Trophoblast cell (in vitro differentiated cells and primary cell): ENCODE measurements around the gene TRIM27.
A peak's percentile ranks its signal among the peaks of the same experiment; 100 is the strongest.
"Not testable (repeated sequence)": the region's sequence is repeated elsewhere in the genome, so short reads cannot be mapped to it uniquely, and the experiment has no call there.

Experiments used
- DNase-seq, 2 donors: peaks; one replicate each; pipeline ENCODE4 v3.0.0-alpha.2; 2016
- H2AFZ ChIP-seq: 2 replicates; pipeline ENCODE4 v1.6.1; 2013; ENCODE audit warnings: low read length, moderate library complexity, mild to moderate bottlenecking; ENCODE audit not compliant: insufficient read depth, poor library complexity
- H2AK5ac ChIP-seq: 2 replicates; pipeline ENCODE4 v1.6.1; 2013; ENCODE audit warnings: mild to moderate bottlenecking, low read length
- H2BK120ac ChIP-seq: 2 replicates; pipeline ENCODE4 v1.6.1; 2013; ENCODE audit warnings: low read length, mild to moderate bottlenecking, moderate library complexity; ENCODE audit not compliant: insufficient read depth, poor library complexity
- H2BK12ac ChIP-seq: 2 replicates; pipeline ENCODE4 v1.6.1; 2013; ENCODE audit warnings: mild to moderate bottlenecking, low read length, moderate library complexity
- H2BK5ac ChIP-seq: 2 replicates; pipeline ENCODE4 v1.6.1; 2013; ENCODE audit warnings: low read length, low read depth, moderate library complexity, mild to moderate bottlenecking; ENCODE audit not compliant: poor library complexity
- H3K14ac ChIP-seq: 2 replicates; pipeline ENCODE4 v1.6.1; 2013; ENCODE audit warnings: mild to moderate bottlenecking, low read length
- H3K18ac ChIP-seq: 2 replicates; pipeline ENCODE4 v1.6.1; 2013; ENCODE audit warnings: mild to moderate bottlenecking, low read length
- H3K23ac ChIP-seq: 2 replicates; pipeline ENCODE4 v1.6.1; 2013; ENCODE audit warnings: low read length
- H3K27ac ChIP-seq: 2 replicates; pipeline ENCODE4 v1.5.1; 2013; ENCODE audit warnings: low read depth, mild to moderate bottlenecking, inconsistent platforms, low read length, moderate library complexity
- H3K27me3 ChIP-seq: 2 replicates; pipeline ENCODE4 v1.6.1; 2013; ENCODE audit warnings: inconsistent platforms, mild to moderate bottlenecking, low read length, moderate library complexity; ENCODE audit not compliant: insufficient read depth
- H3K36me3 ChIP-seq, 2 experiments: 1 replicate in 1 of 2; 2 replicates in 1 of 2; pipeline ENCODE4 v1.6.1; 2013; ENCODE audit warnings: low read length in 2 of 2, mild to moderate bottlenecking in 2 of 2, moderate library complexity in 1 of 2; ENCODE audit not compliant: insufficient read depth in 2 of 2, control insufficient read depth in 1 of 2
- H3K4ac ChIP-seq: 2 replicates; pipeline ENCODE4 v1.6.1; 2013; ENCODE audit warnings: low read depth, mild to moderate bottlenecking, low read length, moderate library complexity
- H3K4me1 ChIP-seq, 2 experiments: 1 replicate in 1 of 2; 2 replicates in 1 of 2; pipeline ENCODE4 v1.6.1; 2013; ENCODE audit warnings: low read length in 2 of 2, mild to moderate bottlenecking in 2 of 2, moderate library complexity in 1 of 2; ENCODE audit not compliant: insufficient read depth in 2 of 2, control insufficient read depth in 1 of 2
- H3K4me2 ChIP-seq: 2 replicates; pipeline ENCODE4 v1.6.1; 2013; ENCODE audit warnings: inconsistent platforms, mild to moderate bottlenecking, low read length, moderate library complexity
- H3K4me3 ChIP-seq: 2 replicates; pipeline ENCODE4 v1.5.1; 2013; ENCODE audit warnings: mild to moderate bottlenecking, low read depth, low read length, inconsistent platforms
- H3K79me1 ChIP-seq: one replicate; pipeline ENCODE4 v1.6.1; 2013; ENCODE audit warnings: low read length
- H3K79me2 ChIP-seq: 2 replicates; pipeline ENCODE4 v1.6.1; 2013; ENCODE audit warnings: low read length, mild to moderate bottlenecking; ENCODE audit not compliant: control insufficient read depth, insufficient read depth, poor library complexity
- H3K9ac ChIP-seq: 2 replicates; pipeline ENCODE4 v1.6.1; 2013; ENCODE audit warnings: mild to moderate bottlenecking, low read length
- H3K9me3 ChIP-seq: 2 replicates; pipeline ENCODE4 v1.6.1; 2013; ENCODE audit warnings: low read depth, mild to moderate bottlenecking, control low read depth, inconsistent platforms, low read length; ENCODE audit not compliant: insufficient read depth
- H4K12ac ChIP-seq: 2 replicates; pipeline ENCODE4 v1.6.1; 2013; ENCODE audit warnings: low read depth, mild to moderate bottlenecking, low read length, moderate library complexity
- H4K8ac ChIP-seq: 2 replicates; pipeline ENCODE4 v1.6.1; 2013; ENCODE audit warnings: low read depth, mild to moderate bottlenecking, low read length, moderate library complexity
- H4K91ac ChIP-seq: one replicate; pipeline ENCODE4 v1.6.1; 2013; ENCODE audit warnings: low read depth, mild to moderate bottlenecking, low read length, moderate library complexity
- WGBS: extraction: QIAGEN DNeasy Blood & Tissue Kit; methylation state at CpG from one replicate; pipeline ENCODE4 v1.1.7; 2013; ENCODE audit warnings: missing lambda C conversion rate; ENCODE audit not compliant: insufficient read length, insufficient coverage; ENCODE audit errors: extremely low coverage; 5-methylcytosine and 5-hydroxymethylcytosine counted together

Gene TRIM27

DNA sequence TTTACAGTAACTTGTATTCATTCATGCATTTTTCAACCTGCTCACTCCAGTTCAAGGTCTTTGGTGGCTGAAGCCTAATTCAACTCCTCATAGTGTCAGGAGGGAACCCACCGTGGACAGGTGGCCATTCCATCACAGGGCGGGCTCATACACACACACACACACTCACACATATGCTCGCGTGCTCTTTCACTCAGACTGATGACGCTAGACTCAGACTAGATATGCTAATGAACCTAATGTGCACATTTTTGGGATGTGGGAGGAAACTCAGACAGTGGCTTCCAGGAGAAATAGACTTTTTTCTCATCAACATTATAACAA, 56.7 kb downstream of the TRIM27 start:
- H2AK5ac ChIP-seq, result no peak overlapping the region
- no peak overlapping the region for H3K9ac ChIP-seq
- peak overlapping the region; percentile 54 for H3K27ac ChIP-seq
- no peak overlapping the region for H2BK5ac ChIP-seq
- H4K8ac ChIP-seq, result peak overlapping the region; percentile 86
- no peaks in the 10 kb centered on the region for H3K27me3 ChIP-seq
- peaks cover 3% of the 10 kb centered on the region for H3K79me1 ChIP-seq
- peak overlapping the region; percentile 73 for H3K4me2 ChIP-seq
- H2AFZ ChIP-seq, result no peak overlapping the region
- H3K18ac ChIP-seq, result no peak overlapping the region
- H3K23ac ChIP-seq, result no peak overlapping the region
- no peak overlapping the region for H3K14ac ChIP-seq
- H2BK12ac ChIP-seq, result no peak overlapping the region
- H2BK120ac ChIP-seq, result no peak overlapping the region
- no peaks in the 10 kb centered on the region for H3K36me3 ChIP-seq
- H4K91ac ChIP-seq, result no peak overlapping the region
- no peak overlapping the region for H4K12ac ChIP-seq
- peak overlapping the region; percentile 81 for H3K4me3 ChIP-seq
- H3K79me2 ChIP-seq, result peaks cover 2% of the 10 kb centered on the region
- no peaks in the 10 kb centered on the region for H3K9me3 ChIP-seq
- H3K4ac ChIP-seq, result no peak overlapping the region
- no CpG with 5 or more reads among the region's 5 CpGs for WGBS
- H3K4me1 ChIP-seq, result peaks cover 3 to 7% of the 10 kb centered on the region in 2 experiments
- DNase-seq, result peak; percentile 13 to 41

GRCh38 chr6:28866205-28867085, 57.3 kb downstream of the TRIM27 start:
- H2BK12ac ChIP-seq, H3K27me3 ChIP-seq, H3K79me2 ChIP-seq, H3K4me1 ChIP-seq, H2AK5ac ChIP-seq, H3K23ac ChIP-seq, H3K9me3 ChIP-seq, H3K79me1 ChIP-seq, H3K36me3 ChIP-seq: not testable (repeated sequence)
- peak overlapping the region; percentile 73 for H3K4me2 ChIP-seq
- H3K9ac ChIP-seq, result peak overlapping the region; percentile 45
- H4K8ac ChIP-seq, result peak overlapping the region; percentile 86
- peak overlapping the region; percentile 81 for H3K4me3 ChIP-seq
- peak overlapping the region; percentile 95 for H2AFZ ChIP-seq
- peak overlapping the region; percentile 19 for H3K4ac ChIP-seq
- WGBS, result no CpG with 5 or more reads among the region's 60 CpGs
- H3K14ac ChIP-seq, result peak overlapping the region; percentile 90
- H3K27ac ChIP-seq, result peak overlapping the region; percentile 54
- H3K18ac ChIP-seq, result peak overlapping the region; percentile 76
- H4K91ac ChIP-seq, result peak overlapping the region; percentile 81
- DNase-seq, result peak; percentile 83 to 89
- peak overlapping the region; percentile 70 for H4K12ac ChIP-seq
- H2BK5ac ChIP-seq, result peak overlapping the region; percentile 47
- peak overlapping the region; percentile 47 for H2BK120ac ChIP-seq

- WGBS, result no CpG with 5 or more reads among the region's 25 CpGs
- H3K9me3 ChIP-seq, result no peaks in the 10 kb centered on the region
Measured at GRCh38 chr6:28865401-28866204, 58.2 kb downstream of the TRIM27 start.

DNA sequence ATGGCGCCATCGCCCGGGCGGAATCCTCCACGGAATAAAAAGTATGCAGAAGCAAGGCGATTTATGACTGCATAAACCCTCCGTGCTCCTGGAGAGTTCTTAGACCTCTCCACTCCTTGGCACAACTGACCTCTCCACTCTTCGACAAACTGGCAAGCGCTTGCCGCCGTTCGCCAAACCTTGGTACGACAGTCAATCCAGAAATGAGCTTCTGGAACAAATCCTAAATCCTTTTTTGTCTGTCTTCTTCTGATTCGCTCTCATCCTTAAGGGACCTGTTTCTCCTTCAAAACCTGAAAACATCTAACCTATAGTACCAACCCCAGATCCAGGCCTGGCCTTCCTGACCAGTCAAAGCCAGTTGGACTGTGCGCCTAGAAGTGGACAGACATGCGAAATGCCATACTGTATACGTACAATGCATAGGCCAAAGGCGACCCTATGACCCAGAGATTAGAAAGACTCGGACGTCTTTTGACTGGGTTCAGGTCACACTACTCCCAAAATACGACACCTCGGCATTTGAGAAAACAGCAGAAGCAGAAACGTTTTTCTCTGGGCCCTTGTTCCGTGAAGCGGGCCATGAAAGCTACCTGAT, 59.4 kb downstream of the TRIM27 start:
- H3K79me2 ChIP-seq, result peaks cover 2% of the 10 kb centered on the region
- H2AFZ ChIP-seq, result no peak overlapping the region
- H3K27ac ChIP-seq, result no peak overlapping the region
- H3K36me3 ChIP-seq, result no peaks in the 10 kb centered on the region
- H3K9ac ChIP-seq, result no peak overlapping the region
- H3K79me1 ChIP-seq, result peaks cover 3% of the 10 kb centered on the region
- H3K18ac ChIP-seq, result no peak overlapping the region
- H3K4ac ChIP-seq, result no peak overlapping the region
- H3K9me3 ChIP-seq, result no peaks in the 10 kb centered on the region
- H3K27me3 ChIP-seq, result no peaks in the 10 kb centered on the region
- H3K23ac ChIP-seq, result no peak overlapping the region
- H2BK120ac ChIP-seq, result no peak overlapping the region
- H3K4me2 ChIP-seq, result peak overlapping the region; percentile 73
- H2BK5ac ChIP-seq, result no peak overlapping the region
- H4K91ac ChIP-seq, result no peak overlapping the region
- no peak overlapping the region for H2BK12ac ChIP-seq
- H3K14ac ChIP-seq, result no peak overlapping the region
- no CpG with 5 or more reads among the region's 25 CpGs for WGBS
- H2AK5ac ChIP-seq, result no peak overlapping the region
- peaks cover 3 to 7% of the 10 kb centered on the region in 2 experiments for H3K4me1 ChIP-seq
- no peak for DNase-seq
- peak overlapping the region; percentile 80 for H3K4me3 ChIP-seq
- H4K8ac ChIP-seq, result no peak overlapping the region
- no peak overlapping the region for H4K12ac ChIP-seq

More at GRCh38 chr6:28865401-28866204, 58.2 kb downstream of the TRIM27 start:
- no peak overlapping the region for H4K91ac ChIP-seq
- H3K18ac ChIP-seq, result no peak overlapping the region
- H3K9ac ChIP-seq, result no peak overlapping the region
- peak; percentile 79 to 88 for DNase-seq
- no peak overlapping the region for H4K8ac ChIP-seq
- H2BK120ac ChIP-seq, result no peak overlapping the region
- no peak overlapping the region for H4K12ac ChIP-seq
- H3K27me3 ChIP-seq, result no peaks in the 10 kb centered on the region
- peaks cover 3 to 7% of the 10 kb centered on the region in 2 experiments for H3K4me1 ChIP-seq
- H3K4ac ChIP-seq, result no peak overlapping the region
- no peak overlapping the region for H2BK12ac ChIP-seq
- H2AK5ac ChIP-seq, result no peak overlapping the region
- peaks cover 3% of the 10 kb centered on the region for H3K79me1 ChIP-seq
- H3K4me2 ChIP-seq, result no peak overlapping the region
- H3K23ac ChIP-seq, result no peak overlapping the region
- no peaks in the 10 kb centered on the region for H3K36me3 ChIP-seq
- H3K4me3 ChIP-seq, result no peak overlapping the region
- no peak overlapping the region for H2BK5ac ChIP-seq
- H3K79me2 ChIP-seq, result peaks cover 2% of the 10 kb centered on the region
- no peak overlapping the region for H3K14ac ChIP-seq
- no peak overlapping the region for H3K27ac ChIP-seq
- H2AFZ ChIP-seq, result no peak overlapping the region
